Esophagus muscularis mucosa (tissue), 4 donors: ENCODE data around the gene SMCO4.

Experiments used
- EP300 ChIP-seq: sonication (generic); formaldehyde crosslinking; IDR thresholded peaks from one replicate; pipeline ENCODE4 v1.6.1; 2017; ENCODE audit warnings: antibody characterized with exemption
- POLR2A ChIP-seq: fragments of 450-650 bp; IDR thresholded peaks from one replicate; pipeline ENCODE4 v1.6.1; 2017; ENCODE audit warnings: antibody characterized with exemption, moderate library complexity, mild to moderate bottlenecking, low read depth
- POLR2AphosphoS5 ChIP-seq, 2 donors: sonication (generic); formaldehyde crosslinking; IDR thresholded peaks; one replicate each; pipeline ENCODE4 v1.6.1; 2017; ENCODE audit warnings: antibody characterized with exemption in 2 of 2
- TF ChIP-seq, protein P1 (sequence below), 3 experiments: fragments of 200-600 bp in 2 of 3; fragments of 450-650 bp in 1 of 3; sonication (generic) in 2 of 3; IDR thresholded peaks; one replicate each; pipeline ENCODE4 v1.5.1; 2017 to 2019; ENCODE audit warnings: antibody characterized with exemption in 3 of 3, mild to moderate bottlenecking in 2 of 3, moderate library complexity in 1 of 3

DNA sequence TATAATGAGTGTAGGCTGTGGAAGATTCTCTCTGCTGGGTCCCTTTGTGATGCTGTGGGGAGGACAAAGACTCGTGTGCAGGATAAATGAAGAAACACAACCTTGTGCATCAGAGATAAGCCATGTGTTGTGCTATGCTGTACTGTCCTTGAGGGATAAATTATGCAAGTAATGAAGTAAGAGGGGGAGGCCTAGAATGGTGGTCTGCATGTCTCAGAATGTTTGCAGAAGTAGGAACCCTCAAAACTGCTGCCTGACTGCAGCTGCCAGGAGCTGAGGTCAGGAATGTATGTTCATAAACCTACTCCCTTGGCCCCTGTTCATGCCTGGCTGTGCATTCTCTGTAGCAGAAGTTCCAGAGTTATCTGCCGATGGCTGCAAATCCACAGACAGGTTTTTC, 4.6 kb upstream of the SMCO4 start:
- TF ChIP-seq, protein P1, sequence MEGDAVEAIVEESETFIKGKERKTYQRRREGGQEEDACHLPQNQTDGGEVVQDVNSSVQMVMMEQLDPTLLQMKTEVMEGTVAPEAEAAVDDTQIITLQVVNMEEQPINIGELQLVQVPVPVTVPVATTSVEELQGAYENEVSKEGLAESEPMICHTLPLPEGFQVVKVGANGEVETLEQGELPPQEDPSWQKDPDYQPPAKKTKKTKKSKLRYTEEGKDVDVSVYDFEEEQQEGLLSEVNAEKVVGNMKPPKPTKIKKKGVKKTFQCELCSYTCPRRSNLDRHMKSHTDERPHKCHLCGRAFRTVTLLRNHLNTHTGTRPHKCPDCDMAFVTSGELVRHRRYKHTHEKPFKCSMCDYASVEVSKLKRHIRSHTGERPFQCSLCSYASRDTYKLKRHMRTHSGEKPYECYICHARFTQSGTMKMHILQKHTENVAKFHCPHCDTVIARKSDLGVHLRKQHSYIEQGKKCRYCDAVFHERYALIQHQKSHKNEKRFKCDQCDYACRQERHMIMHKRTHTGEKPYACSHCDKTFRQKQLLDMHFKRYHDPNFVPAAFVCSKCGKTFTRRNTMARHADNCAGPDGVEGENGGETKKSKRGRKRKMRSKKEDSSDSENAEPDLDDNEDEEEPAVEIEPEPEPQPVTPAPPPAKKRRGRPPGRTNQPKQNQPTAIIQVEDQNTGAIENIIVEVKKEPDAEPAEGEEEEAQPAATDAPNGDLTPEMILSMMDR (IDR thresholded peaks at IDR 0.05): no peak
- TF ChIP-seq EP300 (no peak), POLR2A (no peak), POLR2AphosphoS5 (IDR thresholded peaks at IDR 0.05) (no peak)
